Fibroblast of mammary gland (primary cell): ENCODE results near the gene ILKAP.

ENCODE experiments used
- DNase-seq: peaks from one replicate; pipeline ENCODE4 v3.0.0-alpha.2; 2010; ENCODE audit warnings: low read depth
- H3K4me3 ChIP-seq: 2 replicates; pipeline ENCODE4 v1.5.1; 2011; ENCODE audit warnings: low read depth, mild to moderate bottlenecking, low read length, moderate library complexity; ENCODE audit not compliant: control insufficient read depth
- CTCF ChIP-seq: conservative IDR thresholded peaks from 2 replicates; pipeline ENCODE4 v1.5.1; 2011; ENCODE audit warnings: low read depth, low read length, inconsistent platforms; ENCODE audit not compliant: control insufficient read depth, insufficient read depth

ILKAP gene

GRCh38 chr2:238203094-238203972 is at the start of gene ILKAP:
Gene ILKAP (minus strand): TSS chr2:238203695. CDS start chr2:238203553, 142 bp downstream.
- no peak for TF ChIP-seq CTCF

GRCh38 chr2:238252766-238253630 is 49.5 kb upstream of the ILKAP start:
- no peak for TF ChIP-seq CTCF
- DNase-seq, result no peak
- H3K4me3 ChIP-seq, result no peak overlapping the region

More at GRCh38 chr2:238203094-238203972, at the start of gene ILKAP:
- peak within 1 kb of the TSS; percentile 77 for H3K4me3 ChIP-seq
- DNase-seq, result peak; percentile 68

- TF ChIP-seq CTCF, result no peak
- H3K4me3 ChIP-seq, result no peak overlapping the region
- DNase-seq, result no peak
These were observed 48.5 kb upstream of the ILKAP start for GRCh38 chr2:238251986-238252385.

- no peak for TF ChIP-seq CTCF
- no peak for DNase-seq
- no peak overlapping the region for H3K4me3 ChIP-seq
These were observed 47.8 kb upstream of the ILKAP start for GRCh38 chr2:238251331-238251730.

GRCh38 chr2:238250896-238251295 is 47.4 kb upstream of the ILKAP start:
- H3K4me3 ChIP-seq, result no peak overlapping the region
- no peak for DNase-seq
- TF ChIP-seq CTCF, result no peak

- no peak overlapping the region for H3K4me3 ChIP-seq
- no peak for DNase-seq
- TF ChIP-seq CTCF, result no peak
These were observed 44.5 kb upstream of the ILKAP start for GRCh38 chr2:238247841-238248453.
